Fibroblast of pulmonary artery (primary cell): ENCODE data around the gene WWOX.

Experiments used
- DNase-seq: peaks from one replicate; pipeline ENCODE4 v3.0.0-alpha.2; 2010; ENCODE audit warnings: low read depth
- H3K4me3 ChIP-seq: replicated peaks from 2 replicates; pipeline ENCODE4 v1.5.1; 2011; ENCODE audit warnings: low read depth, mild to moderate bottlenecking, control low read depth, low read length, moderate library complexity
- CTCF ChIP-seq: IDR thresholded peaks from 2 replicates; pipeline ENCODE4 v1.5.1; 2011; ENCODE audit warnings: mild to moderate bottlenecking, control low read depth, low read length, inconsistent platforms; ENCODE audit errors: missing control alignments

The WWOX gene

GRCh38 chr16:78462288-78463208 lies 363.1 kb downstream of the WWOX start:
- no peak for TF ChIP-seq CTCF
- H3K4me3 ChIP-seq, result no peak overlapping the region
- no peak for DNase-seq

- no peak for DNase-seq
Measured at GRCh38 chr16:78463591-78463990, 364.1 kb downstream of the WWOX start.

GRCh38 chr16:78464833-78465232 lies 365.4 kb downstream of the WWOX start:
- DNase-seq, result no peak
- TF ChIP-seq CTCF, result no peak
- no peak overlapping the region for H3K4me3 ChIP-seq

More at GRCh38 chr16:78463591-78463990, 364.1 kb downstream of the WWOX start:
- TF ChIP-seq CTCF, result no peak
- H3K4me3 ChIP-seq, result no peak overlapping the region

GRCh38 chr16:78465730-78466129 lies 366.3 kb downstream of the WWOX start:
- TF ChIP-seq CTCF, result no peak
- no peak overlapping the region for H3K4me3 ChIP-seq
- no peak for DNase-seq

GRCh38 chr16:78469787-78470186 lies 370.3 kb downstream of the WWOX start:
- H3K4me3 ChIP-seq, result no peak overlapping the region
- TF ChIP-seq CTCF, result no peak
- DNase-seq, result no peak

- DNase-seq, result no peak
- no peak for TF ChIP-seq CTCF
- H3K4me3 ChIP-seq, result no peak overlapping the region
Measured at GRCh38 chr16:78473031-78473699, 373.7 kb downstream of the WWOX start.
